Astrocyte of the spinal cord (primary cell): ENCODE data around the gene RPL35A.
"Not testable (repeated sequence)": the region's sequence is repeated elsewhere in the genome, so short reads cannot be mapped to it uniquely, and the experiment has no call there.

Source experiments
- DNase-seq: peaks from one replicate; pipeline ENCODE4 v3.0.0; 2011; ENCODE audit warnings: low read depth, low spot score
- H3K4me3 ChIP-seq: 2 replicates; pipeline ENCODE4 v1.5.1; 2011; ENCODE audit warnings: low read depth, mild to moderate bottlenecking, low read length, moderate library complexity
- CTCF ChIP-seq: IDR thresholded peaks from 2 replicates; pipeline ENCODE4 v1.5.1; 2012; ENCODE audit warnings: low read depth, mild to moderate bottlenecking, low read length, inconsistent platforms
- in situ Hi-C: cut with HindIII; loops from 2 replicates; pipeline ENCODE4 v1.10.0; 2017; ENCODE audit warnings: low sequenced_read_pairs

Gene RPL35A

GRCh38 chr3:197949778-197950676 lies at the start of gene RPL35A:
Gene RPL35A, plus strand, starts transcription at chr3:197950190. Its CDS starts 778 bp downstream, at chr3:197950968.
- TF ChIP-seq CTCF = no peak
- peak; percentile 96 for DNase-seq
- peak within 1 kb of the TSS; percentile 93 for H3K4me3 ChIP-seq
- in situ Hi-C loops = no loop called here

GRCh38 chr3:197901626-197902025 lies 48.4 kb upstream of the RPL35A start:
- no peak for TF ChIP-seq CTCF

GRCh38 chr3:197906023-197906849 lies 43.8 kb upstream of the RPL35A start:
- TF ChIP-seq CTCF = peak; percentile 92
- no peak overlapping the region for H3K4me3 ChIP-seq
- DNase-seq = peak; percentile 94
- in situ Hi-C loops = no loop called here

More at GRCh38 chr3:197901626-197902025, 48.4 kb upstream of the RPL35A start:
- DNase-seq = no peak
- no peak overlapping the region for H3K4me3 ChIP-seq
- in situ Hi-C loops = no loop called here

DNA sequence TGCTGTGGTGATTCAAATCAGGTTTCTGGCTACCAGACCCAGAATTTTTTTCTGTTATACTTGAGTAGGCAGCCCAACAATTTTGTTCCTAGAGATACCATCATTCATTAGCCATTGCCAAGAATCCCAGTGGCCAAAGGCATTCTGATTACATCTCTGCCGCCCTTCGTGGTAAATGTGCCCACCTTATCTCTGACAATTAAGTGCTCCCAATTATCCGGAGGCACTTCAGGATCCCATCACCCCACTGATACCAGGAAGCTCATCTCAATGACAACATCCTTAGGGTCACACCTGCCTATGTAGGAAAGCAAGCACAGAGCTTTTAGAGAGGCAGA lies 43.2 kb upstream of the RPL35A start:
- no peak for TF ChIP-seq CTCF
- in situ Hi-C loops = no loop called here
- no peak overlapping the region for H3K4me3 ChIP-seq
- DNase-seq = no peak

- no peak for TF ChIP-seq CTCF
These were observed 42.8 kb upstream of the RPL35A start for GRCh38 chr3:197907196-197907595.

DNA sequence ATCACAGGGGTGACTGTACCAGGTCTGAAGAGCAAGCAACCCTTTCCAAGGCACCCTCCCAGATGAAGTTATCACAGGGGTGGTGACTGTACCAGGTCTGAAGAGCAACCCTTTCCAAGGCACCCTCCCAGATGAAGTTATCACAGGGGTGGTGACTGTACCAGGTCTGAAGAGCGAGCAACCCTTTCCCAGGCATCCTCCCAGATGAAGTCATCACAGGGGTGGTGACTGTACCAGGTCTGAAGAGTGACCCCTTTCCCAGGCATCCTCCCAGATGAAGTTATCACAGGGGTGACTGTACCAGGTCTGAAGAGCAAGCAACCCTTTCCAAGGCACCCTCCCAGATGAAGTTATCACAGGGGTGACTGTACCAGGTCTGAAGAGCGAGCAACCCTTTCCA lies 41.4 kb upstream of the RPL35A start:
- H3K4me3 ChIP-seq, DNase-seq, in situ Hi-C loops: not testable (repeated sequence)

More at GRCh38 chr3:197907196-197907595, 42.8 kb upstream of the RPL35A start:
- no peak overlapping the region for H3K4me3 ChIP-seq
- in situ Hi-C loops = no loop called here
- no peak for DNase-seq
